SKM-1 treated with dmso at 0.1 percent for 144 hours (cell line): Measurements from ENCODE around the gene APOBEC3H.

Source experiments
- DNase-seq: peaks from one replicate; lab custom pipeline; 2025; ENCODE audit not compliant: unreplicated experiment; lab: John Stamatoyannopoulos, UW

APOBEC3H gene

GRCh38 chr22:39152511-39153219 is 55.6 kb downstream of the APOBEC3H start, which contains the start of gene CBX7:
TSS of gene CBX7 (minus strand) at chr22:39152680. CDS start at chr22:39152444, 236 bp downstream.
- peak; percentile 70 for DNase-seq

- DNase-seq: no peak
Measured at GRCh38 chr22:39153220-39153717, 56.2 kb downstream of the APOBEC3H start.
